IPS DF 19.7 (cell line): ENCODE measurements around the gene ATG3.
"Not testable (repeated sequence)": the region's sequence is repeated elsewhere in the genome, so short reads cannot be mapped to it uniquely, and the experiment has no call there.

ENCODE experiments used
- DNase-seq: peaks from one replicate; pipeline ENCODE4 v3.0.0-alpha.2; 2013; ENCODE audit warnings: low read depth, low spot score

Gene ATG3

DNA sequence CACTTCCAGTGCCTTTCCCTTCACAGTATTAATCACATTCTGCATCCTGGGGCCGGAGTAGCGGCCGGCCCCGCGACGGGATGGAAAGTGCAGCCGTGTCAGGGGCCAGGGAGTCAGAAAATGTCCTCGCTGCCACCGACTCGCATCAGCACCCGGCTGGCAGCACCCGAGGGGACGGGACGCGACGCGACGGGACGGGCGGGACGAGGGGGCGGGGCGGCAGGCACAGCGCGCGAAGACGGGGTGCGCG lies 353 bp downstream of the ATG3 start:
- DNase-seq, result no peak

DNA sequence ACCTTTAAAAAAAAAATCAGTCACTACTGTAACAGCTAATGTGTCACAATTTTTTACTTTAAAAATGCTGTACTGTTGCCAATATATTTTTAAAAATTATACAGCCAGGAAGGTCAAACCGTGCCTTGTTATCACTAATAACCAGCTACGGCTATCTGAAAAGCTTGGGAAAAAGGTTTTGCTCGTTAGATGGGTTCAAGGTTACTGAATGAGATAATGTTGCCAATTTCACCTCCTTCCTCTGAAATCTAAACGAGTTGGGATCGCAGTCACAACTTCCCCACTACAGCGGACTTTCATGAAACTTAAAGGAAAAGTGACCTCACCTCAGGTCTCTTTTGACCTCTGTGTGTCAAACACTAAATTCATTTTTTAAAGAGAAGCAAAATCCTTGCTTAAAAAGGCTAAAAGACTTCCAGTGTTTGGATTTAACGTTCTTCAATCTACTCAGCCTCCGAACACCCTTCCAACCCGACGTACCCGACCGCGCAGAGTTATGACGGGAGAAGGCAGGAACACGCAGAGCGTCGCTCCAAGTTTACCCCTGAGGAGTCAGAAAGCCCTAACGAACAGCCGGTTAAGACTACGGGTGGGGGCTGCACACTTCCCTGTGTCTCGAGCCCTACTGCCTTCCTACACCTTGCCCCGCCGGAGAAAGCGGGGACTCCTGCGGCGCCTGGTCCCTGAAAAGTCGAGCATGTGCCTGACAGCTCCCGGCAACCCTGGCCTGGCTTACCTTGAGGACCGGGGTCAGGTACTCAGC lies 860 bp downstream of the ATG3 start:
- no peak for DNase-seq

DNA sequence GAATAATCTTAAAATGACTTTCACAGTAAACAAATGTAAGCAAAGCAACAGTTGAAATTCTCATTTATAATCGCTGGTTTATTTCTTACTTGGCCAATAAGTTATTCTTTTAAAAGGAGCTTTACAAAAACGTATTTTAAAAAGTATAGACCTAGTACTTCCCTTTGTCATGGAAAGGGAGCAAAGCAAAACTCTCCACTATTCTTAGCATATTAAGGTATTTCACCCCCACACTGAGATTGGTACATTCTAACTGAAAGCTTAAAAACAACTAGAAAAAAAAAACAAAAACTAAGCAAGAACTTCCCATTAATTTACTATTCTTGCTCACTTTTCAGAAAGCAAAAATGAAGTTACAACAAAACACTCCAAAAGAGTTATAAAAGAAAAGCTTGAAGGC lies 1.5 kb downstream of the ATG3 start:
- no peak for DNase-seq

DNA sequence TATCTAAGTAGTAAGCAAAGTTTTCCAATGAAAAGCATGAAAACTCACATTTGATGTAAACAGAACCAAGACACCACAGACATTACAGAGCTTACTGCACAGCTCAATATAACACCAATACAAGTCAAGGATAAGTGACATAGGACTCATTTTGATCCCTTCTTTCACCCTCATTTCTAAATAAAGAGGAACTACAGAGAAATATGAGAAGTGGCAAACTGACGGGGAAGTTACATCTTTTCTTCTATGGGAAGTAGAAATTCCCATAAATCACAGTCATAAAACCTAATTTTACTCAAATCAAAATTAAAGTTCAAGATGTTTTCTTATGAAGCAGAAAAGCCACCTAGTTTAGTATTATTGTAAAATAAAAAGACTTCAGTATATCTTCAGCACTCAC lies 3.8 kb downstream of the ATG3 start:
- no peak for DNase-seq

DNA sequence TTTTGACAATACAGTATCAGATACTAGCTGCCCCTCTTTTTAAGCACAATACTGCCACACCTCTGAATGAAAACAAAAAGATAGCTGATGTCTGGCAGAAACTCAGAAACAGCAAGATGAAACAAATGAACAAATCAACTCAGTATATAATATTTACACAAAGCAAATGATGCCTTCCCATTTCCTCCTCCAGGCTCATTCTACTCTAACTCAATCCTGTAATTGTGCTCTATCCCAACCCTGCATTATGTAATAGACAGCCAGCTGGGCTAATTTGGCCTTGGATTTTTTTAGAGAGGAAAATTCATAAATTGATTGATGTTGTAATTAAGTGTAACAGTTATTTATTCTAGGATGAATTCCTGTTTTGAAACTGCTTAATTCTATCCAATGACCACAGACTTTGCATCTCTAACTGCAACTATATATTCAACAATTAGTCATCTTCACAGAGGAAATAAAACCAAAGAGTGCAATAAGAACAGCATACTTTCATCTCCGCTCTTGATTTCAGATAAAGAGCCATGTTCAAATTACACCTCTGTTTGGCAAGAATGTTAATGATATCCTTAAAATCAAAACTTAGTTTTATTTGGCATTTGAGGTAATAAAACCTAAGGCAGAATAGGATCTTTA lies 6.1 kb downstream of the ATG3 start:
- DNase-seq, result no peak

DNA sequence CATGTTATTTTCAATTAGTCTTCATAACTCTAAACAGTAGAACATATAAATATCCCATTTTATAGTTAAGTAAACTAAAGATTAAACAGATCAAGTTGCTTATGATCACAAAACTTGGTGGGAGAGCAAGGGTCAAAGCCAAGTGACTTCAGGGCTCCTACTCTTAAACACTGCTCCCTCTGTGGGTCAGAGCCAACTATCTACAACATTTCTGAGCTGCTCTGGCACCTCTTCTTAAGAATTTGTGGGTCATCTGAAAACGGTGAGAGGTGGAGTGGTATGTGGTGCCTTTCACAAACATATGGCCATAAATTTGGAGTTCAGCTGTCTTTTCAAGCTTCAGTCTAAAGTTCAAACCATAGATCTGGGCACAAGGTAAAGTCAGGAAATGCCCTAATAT lies 10.9 kb downstream of the ATG3 start:
- DNase-seq, result no peak

DNA sequence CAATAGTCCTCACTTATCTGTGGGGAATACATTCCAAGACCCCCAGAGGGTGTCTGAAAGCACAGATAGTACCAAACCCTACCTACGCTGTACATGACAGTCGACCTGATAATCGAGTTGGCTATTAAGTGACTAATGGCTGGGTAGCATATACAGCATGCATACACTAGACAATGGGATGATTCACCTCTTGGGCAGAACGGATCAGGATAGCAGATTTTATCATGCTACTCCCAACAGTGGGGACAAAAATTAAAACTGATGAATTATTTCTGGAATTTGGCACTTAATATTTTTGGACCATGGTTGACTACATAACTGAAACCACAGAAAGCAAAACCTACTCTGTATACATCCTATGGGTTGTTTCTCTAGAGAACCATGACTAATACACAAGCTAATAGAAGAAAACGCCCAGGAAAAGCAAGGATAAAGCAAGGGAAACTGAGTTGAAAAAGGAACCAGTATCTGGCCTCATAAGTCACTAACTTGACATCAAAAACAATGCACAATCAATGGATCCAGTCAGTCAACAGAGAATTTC lies 15.5 kb downstream of the ATG3 start:
- no peak for DNase-seq

DNA sequence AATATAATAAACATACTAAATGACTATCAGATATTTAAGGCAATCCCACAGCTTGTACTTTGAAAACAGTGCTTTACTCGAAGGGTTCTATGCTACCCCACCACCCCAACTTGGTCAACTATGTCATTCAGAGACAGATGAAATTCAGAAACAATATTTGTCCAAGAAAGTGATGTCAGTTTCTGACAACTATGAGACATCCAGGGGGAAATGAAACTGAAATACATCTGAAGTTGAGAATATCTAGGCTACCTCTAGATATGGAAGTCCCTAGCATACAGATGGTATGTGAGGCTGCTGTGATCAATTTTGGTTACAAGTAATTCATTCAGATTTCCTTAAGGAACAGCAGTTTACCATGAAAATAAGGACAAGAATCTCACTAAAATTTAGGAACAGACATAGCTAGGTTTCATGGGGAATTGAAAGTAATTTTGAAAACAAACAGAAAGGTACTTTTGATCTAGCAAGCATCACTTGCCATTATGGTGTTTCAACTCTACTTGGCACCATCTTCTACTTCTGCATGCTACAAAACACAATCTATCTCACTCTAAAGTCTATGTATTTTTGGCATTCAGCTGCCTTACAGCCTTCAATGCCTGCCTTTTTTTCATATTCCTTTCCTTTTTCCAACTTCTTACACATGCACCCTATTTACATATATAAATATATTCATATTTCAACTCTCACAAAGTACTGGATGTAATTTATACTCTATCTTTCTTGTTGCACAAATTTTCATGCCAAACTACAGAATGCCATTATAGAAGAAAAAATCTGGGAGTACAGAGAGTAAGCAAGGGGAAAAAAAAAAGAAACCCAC lies 21.7 kb downstream of the ATG3 start:
- DNase-seq, result no peak

DNA sequence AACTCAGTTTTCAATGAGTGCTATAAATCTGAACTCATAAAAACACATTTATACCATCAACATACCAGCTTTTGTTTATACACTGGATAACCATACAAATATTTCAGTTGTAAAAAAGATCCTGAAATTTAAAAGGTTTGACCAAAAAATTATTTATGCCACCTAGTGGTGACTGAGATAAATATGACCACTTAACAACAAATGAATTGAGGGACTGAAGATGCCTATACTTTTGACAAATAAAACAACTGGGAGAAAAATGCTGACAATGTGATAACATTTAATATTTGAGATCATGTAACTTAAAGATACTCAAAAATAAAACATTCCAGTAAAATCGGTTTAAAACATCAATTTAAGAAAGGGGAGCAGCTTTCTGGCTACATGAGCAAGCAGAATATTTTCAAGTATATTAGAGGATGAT lies 30.4 kb downstream of the ATG3 start:
- DNase-seq, result no peak

DNA sequence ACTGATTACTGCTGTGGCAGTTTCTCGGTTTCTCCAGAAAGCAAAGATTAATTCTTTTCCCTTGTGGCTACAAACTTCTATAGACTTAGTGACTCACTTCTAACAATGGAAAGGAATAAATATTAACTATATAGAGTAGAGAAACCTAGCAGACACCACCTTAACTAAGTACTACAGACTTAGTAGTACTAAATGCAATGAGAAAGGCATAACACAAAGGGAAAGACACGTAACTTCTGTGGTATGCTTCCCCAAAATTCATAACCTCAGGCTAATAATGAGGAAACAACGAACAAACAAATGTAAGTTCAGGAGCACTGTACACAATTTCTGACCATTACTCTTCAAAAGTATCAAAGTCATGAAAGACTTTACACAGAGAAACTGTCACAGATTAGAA lies 31.2 kb downstream of the ATG3 start:
- no peak for DNase-seq

DNA sequence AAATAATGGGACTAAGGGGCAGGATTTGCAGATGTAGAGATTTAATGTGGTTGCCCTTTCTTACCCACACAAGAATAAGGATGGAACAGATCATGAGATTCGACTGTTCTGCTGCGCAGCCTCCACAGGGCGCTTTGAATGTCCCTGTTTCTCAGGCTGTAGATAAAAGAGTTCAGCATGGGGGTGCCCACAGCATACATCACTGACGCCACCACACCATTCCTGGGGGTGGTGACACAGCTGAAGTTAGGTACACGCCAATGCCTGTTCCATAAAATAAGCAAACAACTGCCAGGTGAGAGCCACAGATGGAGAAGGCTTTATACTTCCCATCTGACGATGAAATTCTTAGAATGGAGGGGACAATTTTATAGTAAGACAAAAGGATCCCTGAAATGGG lies 37.6 kb downstream of the ATG3 start:
- not testable (repeated sequence) for DNase-seq

DNA sequence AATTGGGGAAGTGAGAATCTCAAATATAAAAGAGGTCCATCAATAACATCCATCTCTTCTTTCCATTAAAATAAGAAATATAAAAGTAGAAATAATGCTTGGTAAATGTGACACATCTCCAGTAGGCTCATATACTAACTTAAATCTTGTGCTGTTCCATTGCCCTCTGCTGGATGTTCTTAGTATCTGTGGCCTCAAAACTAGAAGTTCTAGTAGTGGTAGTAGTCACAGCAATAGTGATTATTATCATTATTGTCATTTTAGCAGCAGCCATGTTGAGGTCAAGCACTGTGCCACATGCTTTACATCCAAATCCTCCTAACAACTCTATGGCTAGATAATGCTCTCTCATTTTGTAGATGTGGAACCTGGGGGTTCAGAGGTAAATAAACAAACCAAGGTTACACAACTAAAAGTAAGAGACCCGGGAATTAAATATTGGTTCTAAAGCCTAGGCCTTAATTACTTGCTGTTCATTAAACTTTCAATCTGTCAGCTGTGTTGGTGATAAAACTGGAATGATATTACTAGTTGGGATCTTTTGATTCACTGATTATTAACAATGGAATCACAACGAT lies 42.2 kb downstream of the ATG3 start:
- DNase-seq, result peak; percentile 28

DNA sequence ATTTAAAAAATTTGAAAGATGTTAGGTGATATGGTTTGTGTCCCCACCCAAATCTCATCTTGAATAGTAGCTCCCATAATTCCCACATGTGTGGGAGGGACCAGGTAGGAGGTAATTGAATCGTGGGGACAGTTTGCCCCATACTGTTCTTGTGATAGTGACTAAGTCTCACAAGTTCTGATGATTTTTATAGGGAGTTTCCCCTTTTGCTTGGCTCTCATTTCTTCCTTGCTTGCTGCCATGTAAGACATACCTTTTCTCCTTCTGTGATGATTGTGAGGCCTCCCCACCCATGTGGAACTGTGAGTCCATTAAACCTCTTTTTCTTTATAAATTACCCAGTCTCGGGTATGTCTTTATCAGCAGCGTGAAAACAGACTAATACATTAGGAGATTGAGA lies 42.8 kb downstream of the ATG3 start:
- not testable (repeated sequence) for DNase-seq

DNA sequence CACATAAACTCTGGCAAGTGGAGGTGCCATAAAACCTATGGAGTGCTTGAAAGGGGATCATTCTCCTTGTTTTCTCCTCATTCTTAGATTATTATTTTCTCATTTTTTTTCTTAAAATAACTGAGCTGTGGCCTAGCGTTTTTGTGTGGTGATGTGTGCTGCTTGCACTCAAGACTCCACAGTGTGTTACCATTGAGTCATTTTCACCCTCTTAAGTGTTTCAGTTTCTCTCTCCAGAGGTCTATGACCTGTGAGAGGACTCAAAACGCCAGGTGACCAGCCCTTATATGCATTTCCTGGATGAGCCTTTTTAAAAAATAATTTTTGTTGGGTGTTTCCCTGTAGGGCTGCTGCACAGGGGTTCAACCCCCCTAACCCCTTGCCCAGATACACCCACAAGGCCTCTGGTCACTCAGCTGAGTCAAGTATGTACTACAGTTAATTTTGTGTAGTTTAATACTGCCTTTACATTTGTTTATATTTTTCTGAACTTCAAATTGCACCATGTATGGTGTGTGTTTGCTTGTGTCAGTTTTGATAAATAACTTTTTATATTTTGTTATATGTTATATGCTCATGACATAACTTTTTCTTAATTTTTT lies 47.1 kb downstream of the ATG3 start:
- DNase-seq, result no peak

DNA sequence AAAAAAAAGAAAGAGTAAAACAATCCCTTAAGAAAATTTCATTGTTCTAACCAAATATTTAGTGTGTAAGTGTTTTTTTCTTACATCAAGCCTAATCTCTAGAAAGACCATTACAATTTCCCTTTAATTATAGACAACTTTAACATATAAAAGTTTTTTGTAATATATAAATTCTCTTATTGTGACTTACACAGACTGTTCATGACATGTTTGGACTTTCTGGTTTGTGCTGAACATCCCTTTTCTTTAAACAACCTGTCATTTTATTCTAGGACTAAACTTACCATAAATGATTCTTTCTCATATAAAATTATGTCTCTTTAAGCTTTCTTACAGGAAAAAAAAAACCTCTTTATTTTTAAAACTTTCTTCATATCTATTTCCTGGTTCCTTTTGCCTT lies 49.4 kb downstream of the ATG3 start:
- DNase-seq, result peak; percentile 20

DNA sequence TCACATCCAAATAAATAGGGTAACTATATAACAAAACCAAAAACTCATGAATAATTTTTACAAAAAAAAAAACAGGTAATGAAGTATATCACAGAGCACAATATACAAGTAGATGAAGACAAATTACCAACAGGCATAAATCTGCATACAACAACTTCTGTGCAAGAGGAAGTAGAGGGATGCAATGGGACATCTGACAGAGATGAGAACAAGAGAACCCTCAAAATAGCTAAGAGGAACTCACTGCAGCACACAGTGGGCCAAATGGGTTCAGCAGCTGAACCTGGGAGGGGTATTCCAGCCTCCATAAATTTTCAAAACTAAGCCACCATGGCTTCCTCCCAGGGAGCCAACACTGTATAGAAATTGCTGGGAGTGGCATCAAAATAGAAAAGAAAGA lies 52.9 kb downstream of the ATG3 start:
- no peak for DNase-seq

DNA sequence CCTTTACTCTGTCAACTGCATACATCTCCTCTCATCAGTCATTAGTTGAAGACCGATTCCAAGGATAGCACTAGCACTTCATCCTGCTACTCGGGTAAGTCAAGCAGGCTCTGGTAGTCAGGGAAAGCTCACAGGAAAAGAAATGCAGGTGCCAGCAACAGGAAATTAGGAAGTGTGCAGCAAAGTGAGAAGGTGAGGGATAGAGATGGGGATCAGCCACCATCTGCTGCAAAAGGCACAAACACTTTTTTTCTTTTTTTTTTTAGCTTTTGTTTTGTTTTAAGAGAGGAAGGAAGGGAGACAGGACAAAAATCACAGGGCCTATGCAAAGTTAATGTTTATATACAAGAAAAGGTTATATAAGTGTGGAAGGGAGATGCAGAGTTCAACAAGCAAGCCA lies 53.5 kb downstream of the ATG3 start:
- no peak for DNase-seq

DNA sequence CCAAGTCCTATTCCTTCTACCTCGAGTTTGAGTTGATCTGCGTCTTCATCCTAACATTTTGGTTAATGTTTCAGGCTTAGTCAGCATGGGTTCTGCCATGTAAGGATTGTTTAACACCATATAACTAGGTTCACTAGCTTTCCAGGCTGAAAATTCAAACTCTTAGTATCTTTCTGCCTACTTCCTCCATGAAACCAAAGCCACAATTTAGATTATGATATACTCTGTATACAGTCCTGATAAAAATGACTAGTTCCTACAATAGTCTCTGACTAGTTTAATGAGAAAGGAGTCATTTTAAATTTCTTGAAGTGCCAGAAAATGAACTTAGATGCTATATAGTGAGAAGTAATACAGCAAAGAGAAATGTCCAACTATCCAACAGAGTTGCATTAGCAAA lies 55.9 kb downstream of the ATG3 start:
- DNase-seq, result no peak

DNA sequence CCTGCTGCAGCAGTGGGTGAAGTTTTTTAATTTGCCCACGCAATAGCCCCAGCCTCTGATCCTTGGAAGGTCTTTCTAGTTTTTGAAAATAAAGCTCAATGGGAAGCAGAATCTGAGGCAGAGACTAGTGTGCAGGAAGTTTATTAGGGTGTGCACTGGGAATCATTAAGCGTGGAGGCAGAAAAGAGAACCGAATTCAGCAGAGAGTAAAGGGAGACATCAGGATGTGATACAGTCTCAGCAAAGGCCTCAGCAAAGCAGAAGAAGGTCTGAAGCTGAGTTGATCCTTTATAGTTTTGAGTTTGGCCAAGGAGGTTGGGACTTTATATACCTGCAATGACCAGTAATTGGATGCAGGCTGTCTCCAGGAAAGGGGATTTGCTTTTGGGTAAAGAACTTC lies 57.6 kb downstream of the ATG3 start:
- DNase-seq, result no peak

DNA sequence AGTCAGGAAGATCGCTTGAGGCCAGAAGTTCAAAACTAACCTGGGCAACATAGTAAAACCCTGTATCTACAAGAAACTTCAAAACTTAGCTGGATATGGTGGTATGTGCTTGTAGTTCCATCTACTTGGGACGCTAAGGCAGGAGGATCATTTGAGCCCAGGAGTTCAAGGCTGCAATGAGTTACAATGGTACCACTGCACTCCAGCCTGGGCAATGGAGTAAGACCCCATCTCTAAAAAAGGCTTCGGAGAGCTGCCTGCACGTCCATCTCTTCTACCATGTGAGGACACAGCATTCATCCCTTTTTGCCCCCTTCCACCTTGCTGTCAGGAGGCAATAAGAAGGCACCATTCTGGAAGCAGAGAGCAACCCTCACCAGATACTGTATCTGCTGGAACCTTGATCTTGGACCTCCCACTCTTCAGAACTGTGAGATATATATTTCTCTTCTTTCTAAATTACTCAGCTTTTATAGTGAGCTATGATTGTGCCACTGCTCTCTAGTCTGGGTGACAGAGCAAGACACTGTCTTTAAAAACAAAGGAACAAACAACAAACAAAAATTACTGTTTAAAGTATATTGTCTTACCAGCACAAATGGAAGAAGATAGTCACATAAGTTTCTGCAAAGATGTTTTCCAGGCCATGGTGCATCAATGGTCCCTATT lies 58.3 kb downstream of the ATG3 start:
- no peak for DNase-seq

DNA sequence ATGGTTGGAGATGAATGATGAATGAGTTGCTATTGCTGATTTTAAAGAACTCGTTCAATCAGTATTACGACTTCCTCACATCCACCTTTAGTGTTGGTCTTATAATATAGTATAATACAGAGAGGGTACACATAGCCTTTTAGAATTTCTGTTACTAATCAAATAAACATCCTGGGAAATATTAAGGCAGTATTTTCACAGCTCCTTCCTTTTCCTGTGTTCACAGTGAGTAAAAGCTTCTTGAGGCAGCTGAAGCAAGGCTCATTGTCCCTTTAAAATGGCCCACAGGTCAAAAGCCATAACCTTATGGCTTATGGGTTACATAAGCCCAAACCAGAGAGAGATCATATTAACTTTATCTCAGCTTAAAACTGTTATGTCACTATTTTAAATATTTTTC lies 61.1 kb downstream of the ATG3 start:
- no peak for DNase-seq
